ENCODE data around the gene FAM184A.
"Not testable (repeated sequence)": the region's sequence is repeated elsewhere in the genome, so short reads cannot be mapped to it uniquely, and the experiment has no call there.

FAM184A gene

DNA sequence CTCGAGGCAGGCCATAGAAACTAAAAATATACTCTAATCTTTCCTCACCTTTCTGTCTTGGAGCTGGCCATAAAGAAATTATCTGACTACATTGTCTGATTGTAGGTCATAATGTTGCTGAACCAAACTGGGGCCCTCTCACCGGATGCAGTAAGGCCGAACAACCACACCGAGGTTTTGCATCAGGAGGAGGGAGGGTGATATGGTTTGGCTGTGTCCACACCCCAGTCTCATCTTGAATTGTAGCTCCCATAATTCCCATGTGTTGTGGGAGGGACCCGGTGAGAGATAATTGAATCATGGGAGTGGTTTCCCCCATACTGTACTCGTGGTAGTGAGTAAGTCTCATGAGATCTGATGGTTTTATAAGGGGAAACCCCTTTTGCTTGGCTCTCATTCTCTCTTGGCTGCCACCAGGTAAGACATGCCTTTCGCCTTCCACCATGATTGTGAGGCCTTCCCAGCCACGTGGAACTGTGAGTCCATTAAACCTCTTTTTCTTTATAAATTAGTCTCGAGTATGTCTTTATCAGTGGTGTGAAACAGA lies 19.4 kb upstream of the FAM184A start:
- DNase-seq, result not testable (repeated sequence)

DNA sequence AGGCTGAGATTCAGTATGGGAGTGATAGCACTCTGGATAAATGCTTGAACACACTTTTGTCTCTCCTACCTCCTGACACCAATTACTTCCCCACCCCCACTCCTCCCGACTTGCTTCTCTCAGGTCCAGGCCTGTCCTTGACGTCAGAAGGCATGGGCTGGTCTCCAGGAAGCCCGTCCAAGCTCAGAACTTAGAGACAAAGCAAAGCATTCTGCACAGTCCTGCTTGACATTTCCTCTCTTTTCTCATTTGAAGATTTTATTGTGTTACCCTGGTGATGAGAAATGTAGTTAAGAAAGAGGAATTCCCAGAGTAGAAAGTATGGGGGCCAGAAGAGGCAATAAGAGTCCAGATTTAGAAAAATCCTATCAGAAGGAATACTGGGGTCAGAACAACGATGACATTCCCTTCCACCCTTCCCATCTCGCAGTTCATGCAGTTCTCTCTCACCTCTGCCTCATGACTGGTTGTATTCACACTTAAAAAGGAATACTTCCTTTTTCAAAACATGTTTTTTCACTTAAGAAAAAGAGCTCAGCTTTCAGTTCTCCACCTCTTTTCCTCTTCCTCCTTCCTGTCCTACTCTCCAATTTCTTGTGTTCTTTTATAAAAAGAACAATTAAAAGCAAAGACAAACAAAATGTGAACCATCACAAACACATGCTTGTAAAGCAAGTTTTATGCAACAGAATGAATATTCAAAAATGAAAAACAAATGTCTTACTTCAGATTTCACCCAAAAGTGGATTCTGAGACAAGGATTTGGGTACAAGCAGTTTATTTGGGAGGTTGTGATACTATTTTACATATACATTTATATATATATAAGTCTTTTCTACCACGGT lies 18.5 kb upstream of the FAM184A start:
- DNase-seq, result no peak

DNA sequence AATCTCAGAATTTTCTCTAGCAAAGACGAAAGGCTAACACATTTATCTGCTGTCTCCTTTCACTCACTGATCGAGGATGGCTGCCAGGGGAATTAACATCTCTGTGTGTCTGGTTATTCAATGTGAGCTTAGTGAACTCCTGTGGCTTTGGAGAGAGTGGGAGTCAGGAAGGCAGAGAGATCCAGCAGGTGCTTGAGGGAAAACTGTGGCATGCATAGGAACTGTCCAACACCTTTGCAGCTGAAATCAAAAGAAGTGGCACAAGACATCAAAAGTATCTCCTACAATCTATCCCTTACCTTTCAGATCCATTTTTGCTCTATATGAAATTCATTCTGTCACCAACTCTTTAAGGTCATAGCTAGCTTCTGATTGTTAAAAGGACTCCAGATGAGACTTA lies 11.8 kb upstream of the FAM184A start:
- DNase-seq, result no peak

DNA sequence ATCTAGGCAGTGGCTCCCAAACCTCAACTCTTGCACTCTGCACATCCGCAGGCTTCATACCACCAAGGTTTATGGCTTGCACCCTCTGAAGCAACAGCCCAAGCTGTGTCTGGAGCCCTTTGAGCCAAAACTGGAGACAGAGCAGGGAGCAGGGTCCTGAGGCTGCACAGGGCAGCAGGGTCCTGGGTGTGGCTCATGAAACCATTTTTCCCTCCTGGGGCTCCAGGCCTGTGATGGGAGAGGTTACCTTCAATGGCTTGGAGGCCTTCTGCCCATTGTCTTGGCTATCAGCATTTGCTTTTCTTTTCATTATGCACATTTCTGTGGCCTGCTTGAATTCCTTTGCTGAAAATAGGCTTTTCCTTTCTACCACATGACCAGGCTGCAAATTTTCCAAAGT lies 6.3 kb upstream of the FAM184A start:
- no peak for DNase-seq

DNA sequence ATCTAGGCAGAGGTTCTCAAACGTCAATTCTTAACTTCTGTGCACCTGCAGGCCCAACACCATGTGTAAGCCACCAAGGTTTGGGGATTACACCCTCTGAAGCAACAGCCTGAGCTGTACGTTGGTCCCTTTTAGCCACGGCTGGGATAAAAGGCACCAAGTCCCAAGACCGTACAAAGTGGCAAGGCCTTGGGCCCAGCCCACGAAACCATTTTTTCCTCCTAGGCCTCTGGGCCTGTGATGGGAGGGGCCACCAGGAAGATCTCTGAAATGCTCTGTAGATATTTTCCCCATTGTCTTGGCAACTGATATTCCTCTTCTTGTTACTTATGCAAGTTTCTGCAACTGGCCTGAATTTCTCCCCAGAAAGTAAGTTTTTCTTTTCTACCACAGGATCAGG lies 4.5 kb upstream of the FAM184A start:
- DNase-seq, result no peak

DNA sequence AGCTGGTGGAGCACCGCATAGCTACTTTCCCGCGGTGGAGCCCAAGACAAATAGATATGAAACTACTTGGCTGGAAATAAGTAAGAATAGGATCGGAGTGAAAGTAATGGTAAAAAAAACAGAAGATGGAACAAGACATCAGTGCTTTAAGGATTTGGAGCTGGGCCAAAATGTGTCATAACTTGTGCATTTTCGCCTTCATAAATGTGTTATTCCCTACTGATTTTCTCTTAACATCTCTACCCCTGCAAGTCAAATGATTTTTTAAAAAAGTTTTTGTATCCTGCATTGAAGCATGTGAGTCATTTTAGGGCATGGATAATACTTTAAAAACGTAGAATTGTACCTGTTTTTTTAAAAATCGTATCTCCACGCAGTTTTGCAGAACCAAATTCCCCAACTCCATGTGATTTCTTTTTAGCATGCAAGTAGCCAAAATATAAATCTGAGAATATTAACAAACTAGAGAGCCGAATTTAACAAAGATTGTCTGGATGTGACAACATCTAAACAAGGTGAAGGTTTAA lies 882 bp upstream of the FAM184A start:
- DNase-seq, result no peak

DNA sequence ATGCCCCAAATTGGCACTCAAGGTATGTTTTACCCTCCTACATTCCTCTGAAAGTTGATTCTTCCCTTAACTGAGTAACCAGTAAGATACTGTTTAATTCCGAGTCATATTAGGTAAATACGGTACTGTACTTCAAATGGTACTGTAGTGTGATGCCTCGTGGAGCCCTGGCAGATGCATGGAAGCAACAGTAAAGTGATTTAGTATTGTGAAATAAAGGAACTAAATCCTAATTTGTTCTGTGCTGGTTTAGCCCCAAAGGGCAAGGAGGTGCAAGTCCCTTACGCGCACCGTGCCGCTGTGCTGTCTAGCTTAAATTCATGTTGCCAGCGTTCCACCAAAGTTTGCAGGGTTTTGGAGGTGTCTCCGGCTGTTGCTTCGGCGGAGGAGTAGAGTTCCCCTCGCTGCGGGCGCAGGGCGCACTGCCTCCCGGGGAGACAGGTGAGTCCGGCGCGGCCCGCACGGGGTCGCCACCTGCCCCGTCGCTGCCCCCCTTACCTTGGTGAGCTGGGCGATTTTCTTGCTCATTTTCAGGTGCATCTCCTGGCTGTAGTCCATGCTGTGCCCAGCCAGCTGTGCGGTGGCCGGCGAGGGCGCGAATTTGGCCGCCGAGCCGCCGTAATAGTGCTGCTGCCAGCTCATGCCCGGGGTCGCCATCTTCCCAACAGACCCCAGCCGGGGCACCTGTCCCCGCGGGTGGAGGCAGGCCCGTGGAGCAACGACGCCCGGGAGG lies 655 bp downstream of the FAM184A start:
- peak; percentile 66 for DNase-seq

DNA sequence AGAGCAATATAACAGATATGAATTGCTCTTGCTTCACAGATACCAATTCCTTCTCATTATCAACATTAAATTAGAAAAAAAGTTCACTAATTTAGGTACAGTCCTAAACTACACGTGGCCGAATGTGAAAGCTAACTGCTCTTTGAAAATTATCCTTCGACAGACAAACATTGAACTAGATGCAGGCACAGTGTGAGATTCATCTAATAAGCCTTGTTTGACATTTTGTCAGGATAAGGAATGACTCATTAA lies 1.1 kb downstream of the FAM184A start:
- no peak for DNase-seq

DNA sequence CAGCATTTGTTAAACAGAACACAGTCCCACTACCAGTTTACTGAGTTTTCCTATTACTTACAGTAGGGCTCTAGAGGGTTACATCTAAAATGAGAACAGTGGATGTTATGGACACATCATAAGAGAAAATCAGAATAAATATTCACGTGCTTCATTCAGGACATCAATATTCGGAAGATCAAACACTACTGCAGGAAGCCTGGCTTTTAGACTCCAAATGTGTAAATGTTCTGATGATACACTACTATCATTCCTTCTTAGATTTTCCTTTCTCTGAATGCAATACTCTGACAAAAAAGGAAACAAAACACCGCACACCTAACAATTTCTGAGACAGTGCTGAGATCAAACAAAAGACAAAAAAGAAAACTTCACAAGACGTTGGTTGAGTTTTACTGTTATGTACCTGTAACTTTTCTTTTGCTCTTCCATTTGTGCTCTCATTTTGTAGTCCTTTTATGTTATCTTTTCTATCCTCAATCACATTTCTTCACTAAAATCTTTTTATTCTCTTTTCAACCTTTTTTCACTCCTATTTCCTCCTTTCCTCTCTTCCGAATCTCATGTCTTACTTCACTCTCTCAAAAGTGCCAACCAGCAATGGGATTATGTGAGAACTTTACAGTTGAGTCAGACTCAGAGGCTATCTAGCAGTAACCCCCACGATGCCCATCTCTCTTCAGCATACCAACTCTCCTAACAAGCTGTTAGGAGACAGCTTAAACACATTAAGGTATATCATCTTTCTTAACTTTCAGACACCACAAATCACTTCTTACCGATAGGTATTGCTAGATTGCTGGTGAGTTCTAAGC lies 1.7 kb downstream of the FAM184A start:
- no peak for DNase-seq

DNA sequence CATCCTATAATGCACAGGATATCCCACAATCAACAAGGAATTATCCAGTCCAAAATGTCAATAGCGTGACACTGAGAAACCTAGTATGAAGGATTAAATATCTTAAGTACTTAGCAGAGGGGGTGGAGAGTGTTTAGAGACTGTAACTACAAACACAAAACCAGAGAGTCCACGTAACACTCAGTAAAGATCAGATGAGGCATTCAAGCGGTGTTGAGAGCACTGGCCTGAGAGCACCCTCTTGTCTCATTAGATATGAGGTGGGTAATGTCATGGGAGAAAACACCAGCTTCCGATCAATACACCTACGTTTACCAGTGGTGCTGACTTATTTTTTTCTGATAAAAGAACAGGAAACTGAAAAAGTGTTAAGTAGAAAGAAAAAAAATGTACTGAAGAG lies 2.3 kb downstream of the FAM184A start:
- DNase-seq, result peak; percentile 30

DNA sequence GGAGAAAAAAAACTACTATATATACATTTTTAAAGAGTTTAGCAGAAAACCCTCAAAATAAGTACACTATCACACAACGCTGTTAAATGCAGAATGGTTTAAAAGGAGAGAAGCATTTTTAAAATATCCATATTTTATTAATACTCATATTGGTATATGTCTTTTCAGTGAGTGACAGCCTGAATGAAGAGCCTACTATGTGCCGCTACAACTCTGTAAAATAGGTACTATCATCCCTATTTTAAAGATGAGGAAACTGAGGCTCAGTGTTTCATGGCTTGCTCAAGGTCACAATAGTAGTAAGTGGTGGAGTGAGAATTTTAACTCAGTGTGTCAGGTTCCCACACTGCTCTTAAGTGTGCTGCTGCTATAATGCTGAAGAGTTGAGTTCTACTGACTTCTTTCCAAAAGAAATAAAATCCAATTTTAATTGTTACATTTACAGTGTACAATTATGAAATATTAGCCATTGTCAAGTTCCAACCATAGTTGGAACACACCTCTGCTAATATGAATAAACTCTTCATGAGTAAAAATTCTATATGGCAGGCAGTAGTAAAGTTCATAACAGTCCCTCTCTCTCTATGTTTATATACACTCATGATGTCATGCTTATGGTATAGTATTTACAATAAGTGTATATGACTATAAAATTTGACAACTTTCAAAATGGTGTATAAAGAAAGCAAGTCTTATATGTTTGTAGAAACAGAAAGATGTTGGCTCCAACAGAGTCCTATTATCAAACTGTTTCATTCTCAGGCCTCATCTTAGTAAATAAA lies 3.1 kb downstream of the FAM184A start:
- no peak for DNase-seq

DNA sequence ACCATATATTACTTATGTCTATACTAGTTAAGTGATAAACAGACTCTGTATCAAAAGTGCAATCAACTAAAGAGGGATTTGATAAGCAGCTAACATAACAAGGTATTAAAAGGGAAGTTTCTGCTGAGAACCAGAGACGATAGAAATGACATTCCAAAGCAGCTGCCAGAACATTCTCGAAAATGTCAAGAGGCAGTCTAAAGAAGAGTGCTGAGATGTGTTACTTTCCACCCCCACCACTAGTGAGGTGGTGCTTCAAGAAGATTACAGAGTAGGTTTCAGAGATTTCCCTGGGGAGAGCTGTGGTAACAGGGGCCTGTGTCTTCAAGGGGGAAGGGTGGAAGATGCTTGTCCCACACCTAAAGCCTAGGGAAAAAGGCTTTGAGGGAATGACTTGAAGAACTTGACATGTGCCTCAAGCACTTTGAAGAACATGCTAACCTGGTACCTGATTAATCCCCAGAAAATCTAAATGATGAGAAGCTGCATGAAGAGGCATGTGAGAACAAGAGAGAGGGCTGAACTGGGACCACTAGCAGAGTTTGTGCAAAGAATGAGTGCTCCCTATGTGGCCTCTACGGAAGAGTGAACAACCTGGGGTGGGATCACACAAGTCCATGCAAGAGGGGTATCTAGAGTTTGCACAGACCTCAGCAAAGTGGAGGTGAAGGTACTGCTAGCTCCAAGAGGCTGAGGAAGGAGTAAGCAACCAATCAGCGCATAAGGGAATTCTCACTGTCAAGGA lies 5.0 kb downstream of the FAM184A start:
- DNase-seq, result no peak

DNA sequence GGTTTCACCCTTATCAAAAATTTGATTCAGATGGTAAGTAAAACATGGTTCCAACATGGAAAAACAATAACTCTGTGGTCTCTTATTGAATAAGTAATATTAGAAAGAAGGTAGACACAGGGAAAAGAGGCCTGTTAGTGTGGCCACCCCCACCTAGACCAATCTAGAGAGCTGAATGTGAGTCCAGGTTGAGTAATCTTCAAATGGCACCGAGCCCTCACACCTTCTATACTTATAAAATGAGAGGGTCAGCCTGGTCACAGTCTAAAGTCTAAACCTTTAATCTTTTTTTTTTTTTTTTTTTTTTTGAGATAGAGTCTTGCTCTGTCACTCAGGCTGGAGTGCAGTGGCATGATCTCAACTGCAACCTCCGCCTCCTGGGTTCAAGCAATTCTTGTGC lies 6.9 kb downstream of the FAM184A start:
- DNase-seq, result no peak

DNA sequence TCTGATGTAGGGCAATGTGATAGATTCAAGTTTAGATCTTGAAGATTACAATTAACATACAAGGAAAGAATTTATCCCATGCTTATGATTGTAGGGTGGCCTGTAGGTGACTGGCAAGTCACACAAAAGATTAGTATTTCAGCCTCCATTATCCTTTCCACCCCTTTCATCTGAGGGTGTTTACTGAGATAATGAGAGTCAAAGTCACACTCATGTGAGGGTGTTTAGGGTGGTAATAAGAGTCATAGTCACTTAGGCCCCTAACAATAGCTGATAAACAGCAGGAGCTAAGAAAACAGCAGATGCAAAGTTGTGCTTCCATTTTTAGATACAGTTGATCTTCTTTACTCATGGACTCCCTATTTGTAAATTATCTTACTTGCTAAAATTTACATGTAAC lies 11.4 kb downstream of the FAM184A start:
- DNase-seq, result no peak

DNA sequence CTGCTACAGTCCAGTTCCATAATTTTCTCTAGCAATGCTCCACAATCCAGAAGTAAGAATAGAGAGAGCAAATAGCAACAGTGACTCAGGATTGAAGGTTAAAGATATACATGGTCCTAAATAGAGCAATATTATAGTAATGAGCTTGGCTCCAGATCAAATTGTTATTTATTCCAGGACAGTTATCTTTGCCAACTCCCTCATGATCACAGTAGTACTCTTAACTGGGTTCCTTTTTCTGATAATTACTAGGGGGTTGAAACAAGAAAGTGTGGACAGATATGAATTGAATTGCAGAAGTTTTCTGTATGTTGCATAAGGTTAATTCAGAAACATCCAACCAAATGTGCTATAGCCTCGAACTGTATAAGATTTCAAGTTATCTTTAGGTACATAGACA lies 11.9 kb downstream of the FAM184A start:
- no peak for DNase-seq

DNA sequence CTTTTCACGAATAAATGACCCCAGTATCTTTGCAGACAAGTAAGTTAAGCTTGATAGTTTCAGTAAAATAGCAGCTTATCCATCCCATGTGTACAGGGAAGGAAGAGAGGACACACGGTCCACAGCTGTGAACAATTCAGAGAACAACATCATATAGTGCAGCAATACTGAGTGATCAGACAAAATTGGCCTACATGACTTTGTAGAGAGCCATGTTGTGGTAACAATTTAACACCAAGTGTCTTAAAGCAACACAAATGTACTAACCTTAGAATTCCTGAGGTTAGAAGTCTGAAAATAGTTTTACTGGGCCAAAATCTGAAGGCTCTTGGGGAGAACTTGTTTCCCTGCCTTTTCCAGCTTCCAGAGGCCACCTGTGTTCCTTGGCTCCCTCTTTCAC lies 12.5 kb downstream of the FAM184A start:
- DNase-seq, result no peak

DNA sequence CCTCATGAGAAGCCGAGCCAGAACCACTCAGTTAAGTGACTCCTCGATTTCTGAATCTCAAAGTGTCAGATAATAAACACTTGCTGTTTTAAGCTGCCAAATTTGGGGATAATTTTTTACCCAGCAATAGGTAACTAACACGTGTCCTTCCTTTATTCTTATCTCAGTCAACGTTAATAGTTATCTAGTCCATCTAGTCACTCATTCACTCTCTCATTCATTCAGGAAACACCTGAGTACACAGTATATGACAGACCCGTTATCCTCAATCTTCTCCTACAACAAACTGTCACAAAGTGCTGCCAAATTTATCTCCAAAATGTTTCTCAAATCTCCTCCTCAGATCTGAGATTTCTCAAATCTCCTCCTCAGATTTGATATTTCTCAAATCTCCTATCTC lies 13.1 kb downstream of the FAM184A start:
- DNase-seq, result no peak

DNA sequence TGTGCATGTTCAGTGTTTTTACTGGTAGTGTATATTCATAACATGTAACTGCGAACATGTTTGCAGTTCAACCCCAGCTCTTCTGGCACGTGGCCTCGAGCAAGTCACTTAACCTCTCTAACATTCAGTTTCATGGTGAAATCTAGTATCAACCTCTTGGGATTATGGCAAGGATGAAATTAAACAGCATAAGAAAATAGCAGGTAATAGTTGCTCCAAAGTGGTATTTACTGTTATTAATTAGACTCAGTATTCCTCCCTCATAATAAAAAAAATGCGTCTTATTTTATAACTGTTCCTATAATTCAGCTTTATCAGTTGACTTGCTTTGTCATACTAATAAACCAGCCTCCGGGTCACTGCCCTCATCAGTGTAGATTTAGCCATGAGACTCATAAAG lies 15.0 kb downstream of the FAM184A start:
- DNase-seq, result no peak

DNA sequence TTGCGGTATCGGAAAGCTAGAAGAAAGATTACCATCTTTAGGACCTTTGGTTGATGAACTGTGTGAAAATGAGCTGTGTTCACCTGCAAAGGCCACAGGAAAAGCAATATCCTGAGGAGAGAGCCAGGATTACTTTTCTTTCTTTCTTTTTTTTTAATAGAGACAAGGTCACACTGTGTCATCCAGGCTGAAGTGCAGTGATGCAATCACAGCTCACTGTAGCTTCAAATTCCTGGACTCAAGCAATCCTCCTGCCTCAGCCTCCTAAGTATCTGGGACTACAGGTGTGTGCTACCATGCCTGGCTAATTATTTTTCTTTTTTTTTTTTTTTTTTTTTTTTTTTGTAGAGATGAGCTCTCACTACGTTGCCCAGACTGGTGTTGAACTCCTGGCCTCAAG lies 17.2 kb downstream of the FAM184A start:
- DNase-seq, result no peak

DNA sequence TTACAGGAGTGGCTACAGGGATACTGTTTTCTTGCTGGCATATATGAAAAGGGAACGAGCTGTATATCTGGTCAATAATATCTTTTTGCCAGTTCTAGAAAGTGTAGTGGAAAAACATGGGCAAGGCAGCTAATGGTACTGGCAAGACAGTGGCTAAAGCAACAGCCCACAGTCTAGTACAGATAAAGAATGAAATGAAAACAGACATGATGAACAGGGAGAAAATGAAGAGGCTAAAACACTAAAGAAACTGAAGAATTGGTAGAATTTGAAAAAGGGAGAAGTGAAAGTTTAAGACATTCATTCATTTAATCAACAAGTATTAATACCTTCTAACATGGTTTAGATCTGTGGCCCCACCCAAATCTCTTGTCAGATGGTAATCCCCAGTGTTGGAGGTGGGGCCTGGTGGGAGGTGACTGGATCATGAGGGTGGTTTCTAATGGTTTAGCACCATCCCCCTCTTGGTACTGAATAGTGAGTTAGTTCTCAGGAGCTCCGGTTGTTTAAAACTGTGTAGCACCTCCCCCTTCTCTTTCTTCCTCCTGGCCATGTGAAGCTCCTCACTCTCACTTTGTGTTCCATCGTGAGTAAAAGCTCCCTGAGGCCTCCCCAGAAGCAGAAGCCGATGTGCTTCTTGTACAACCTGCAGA lies 18.1 kb downstream of the FAM184A start:
- no peak for DNase-seq

DNA sequence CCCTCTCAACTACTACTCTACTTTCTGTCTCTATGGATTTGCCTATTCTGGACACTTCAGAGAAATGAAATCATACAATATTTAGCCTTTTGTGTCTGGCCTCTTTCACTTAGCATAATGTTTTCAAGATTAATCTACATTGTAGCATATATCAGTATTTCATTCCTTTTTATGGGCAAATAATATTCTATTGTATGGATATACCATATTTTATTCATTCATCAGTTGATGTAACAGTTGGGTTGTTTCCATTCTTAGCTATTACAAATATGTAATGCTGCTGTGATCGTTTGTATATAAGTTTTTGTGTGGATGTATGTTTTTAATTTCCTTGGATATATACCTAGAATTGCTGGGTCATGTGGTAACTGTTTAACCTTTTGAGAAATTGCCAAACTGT lies 23.4 kb downstream of the FAM184A start:
- DNase-seq, result no peak
